ENCODE data around the gene TNIP1.

Gene TNIP1

GRCh38 chr5:151063142-151063989 is 17.5 kb downstream of the TNIP1 start:
- no peak for DNase-seq

- no peak for DNase-seq
Observed at GRCh38 chr5:151062405-151063141, 18.3 kb downstream of the TNIP1 start.

GRCh38 chr5:151060742-151061141 is 20.1 kb downstream of the TNIP1 start:
- DNase-seq = no peak

- DNase-seq = no peak
Observed at GRCh38 chr5:151058891-151059489, 21.8 kb downstream of the TNIP1 start.

- DNase-seq = no peak
Observed at GRCh38 chr5:151058301-151058700, 22.5 kb downstream of the TNIP1 start.

GRCh38 chr5:151056379-151057325 is 24.2 kb downstream of the TNIP1 start:
- DNase-seq = no peak

GRCh38 chr5:151055336-151055735 is 25.5 kb downstream of the TNIP1 start:
- no peak for DNase-seq

- DNase-seq = no peak
Observed at GRCh38 chr5:151054709-151055108, 26.1 kb downstream of the TNIP1 start.

- no peak for DNase-seq
Observed at GRCh38 chr5:151053796-151054462, 26.9 kb downstream of the TNIP1 start.

- no peak for DNase-seq
Observed at GRCh38 chr5:151052836-151053235, 28.0 kb downstream of the TNIP1 start.

GRCh38 chr5:151051931-151052608 is 28.8 kb downstream of the TNIP1 start:
- no peak for DNase-seq

GRCh38 chr5:151051066-151051930 is 29.5 kb downstream of the TNIP1 start:
- peak; percentile 78 for DNase-seq

GRCh38 chr5:151048526-151048925 is 32.3 kb downstream of the TNIP1 start:
- no peak for DNase-seq

GRCh38 chr5:151047814-151048425 is 32.9 kb downstream of the TNIP1 start:
- DNase-seq = peak; percentile 31

- DNase-seq = no peak
Observed at GRCh38 chr5:151042453-151043093, 38.3 kb downstream of the TNIP1 start.

- DNase-seq = no peak
Observed at GRCh38 chr5:151041577-151042268, 39.1 kb downstream of the TNIP1 start.

GRCh38 chr5:151040211-151040747 is 40.6 kb downstream of the TNIP1 start:
- no peak for DNase-seq

GRCh38 chr5:151039665-151040064 is 41.2 kb downstream of the TNIP1 start:
- no peak for DNase-seq

Data from CD4-positive, alpha-beta T cell treated with Interleukin-17A for 1 hour (primary cell).